Bronchial epithelial cell (primary cell): ENCODE results near the gene C1QTNF3. TPM values are rescaled to one million over a fixed set of nuclear protein-coding genes. Genes with fewer than 3 reads are reported as not detected.
A peak's percentile ranks its signal among the peaks of the same experiment; 100 is the strongest.

ENCODE experiments used
- DNase-seq: peaks from one replicate; pipeline ENCODE4 v3.0.0-alpha.2; 2010; ENCODE audit warnings: low read depth
- FAIRE-seq: peaks from 2 replicates; lab custom pipeline; 2011; peaks lifted over from hg19 to GRCh38; lab: Jason Lieb, UNC
- H3K27me3 ChIP-seq: 2 replicates; pipeline ENCODE4 v1.5.1; 2011; ENCODE audit warnings: low read length; ENCODE audit not compliant: control insufficient read depth, insufficient read depth
- H3K36me3 ChIP-seq: 2 replicates; pipeline ENCODE4 v1.5.1; 2011; ENCODE audit warnings: low read length; ENCODE audit not compliant: control insufficient read depth, insufficient read depth
- H3K4me3 ChIP-seq: 2 replicates; pipeline ENCODE4 v1.5.1; 2011; ENCODE audit warnings: mild to moderate bottlenecking, low read depth, low read length, control low read depth
- total RNA-seq: library from RNA; depleted of rRNA; stranded (reverse); fragments of >200 nt; gene quantifications from 2 replicates; pipeline ENCODE4 v1.2.1, GENCODE V29; 2014
- TF ChIP-seq, protein P1 (sequence below): IDR thresholded peaks from 2 replicates; pipeline ENCODE4 v1.5.1; 2011; ENCODE audit warnings: mild to moderate bottlenecking, moderate library complexity, low read length, control low read depth, inconsistent platforms; ENCODE audit not compliant: insufficient read depth, severe bottlenecking

Gene C1QTNF3
- total RNA-seq, 1 donor from 2014 or later = 0.26 TPM

DNA sequence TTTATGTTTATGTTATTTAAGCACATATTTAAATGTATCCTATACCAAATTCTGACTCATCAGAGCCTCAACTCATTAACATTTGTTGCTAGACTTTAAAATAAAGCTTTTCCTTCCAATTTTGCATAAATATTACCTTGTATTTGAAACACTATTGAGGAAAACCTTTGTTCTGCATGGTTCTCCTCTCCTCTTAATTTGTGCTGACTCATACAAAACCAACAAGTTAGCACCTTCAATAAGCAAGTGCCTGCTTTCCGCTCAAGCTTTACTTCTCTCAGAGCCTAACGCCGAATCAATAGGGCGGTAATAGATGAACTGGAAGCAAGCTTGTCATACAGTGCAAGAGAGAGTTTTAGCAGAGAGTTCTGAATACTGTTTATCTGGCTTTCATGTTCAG lies 43.0 kb downstream of the C1QTNF3 start:
- Histone ChIP-seq H3K4me3 (no peak overlapping the region), H3K36me3 (no peaks in the 10 kb centered on the region), H3K27me3 (no peaks in the 10 kb centered on the region)
- TF ChIP-seq, protein P1, sequence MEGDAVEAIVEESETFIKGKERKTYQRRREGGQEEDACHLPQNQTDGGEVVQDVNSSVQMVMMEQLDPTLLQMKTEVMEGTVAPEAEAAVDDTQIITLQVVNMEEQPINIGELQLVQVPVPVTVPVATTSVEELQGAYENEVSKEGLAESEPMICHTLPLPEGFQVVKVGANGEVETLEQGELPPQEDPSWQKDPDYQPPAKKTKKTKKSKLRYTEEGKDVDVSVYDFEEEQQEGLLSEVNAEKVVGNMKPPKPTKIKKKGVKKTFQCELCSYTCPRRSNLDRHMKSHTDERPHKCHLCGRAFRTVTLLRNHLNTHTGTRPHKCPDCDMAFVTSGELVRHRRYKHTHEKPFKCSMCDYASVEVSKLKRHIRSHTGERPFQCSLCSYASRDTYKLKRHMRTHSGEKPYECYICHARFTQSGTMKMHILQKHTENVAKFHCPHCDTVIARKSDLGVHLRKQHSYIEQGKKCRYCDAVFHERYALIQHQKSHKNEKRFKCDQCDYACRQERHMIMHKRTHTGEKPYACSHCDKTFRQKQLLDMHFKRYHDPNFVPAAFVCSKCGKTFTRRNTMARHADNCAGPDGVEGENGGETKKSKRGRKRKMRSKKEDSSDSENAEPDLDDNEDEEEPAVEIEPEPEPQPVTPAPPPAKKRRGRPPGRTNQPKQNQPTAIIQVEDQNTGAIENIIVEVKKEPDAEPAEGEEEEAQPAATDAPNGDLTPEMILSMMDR = no peak
- FAIRE-seq = no peak
- no peak for DNase-seq

DNA sequence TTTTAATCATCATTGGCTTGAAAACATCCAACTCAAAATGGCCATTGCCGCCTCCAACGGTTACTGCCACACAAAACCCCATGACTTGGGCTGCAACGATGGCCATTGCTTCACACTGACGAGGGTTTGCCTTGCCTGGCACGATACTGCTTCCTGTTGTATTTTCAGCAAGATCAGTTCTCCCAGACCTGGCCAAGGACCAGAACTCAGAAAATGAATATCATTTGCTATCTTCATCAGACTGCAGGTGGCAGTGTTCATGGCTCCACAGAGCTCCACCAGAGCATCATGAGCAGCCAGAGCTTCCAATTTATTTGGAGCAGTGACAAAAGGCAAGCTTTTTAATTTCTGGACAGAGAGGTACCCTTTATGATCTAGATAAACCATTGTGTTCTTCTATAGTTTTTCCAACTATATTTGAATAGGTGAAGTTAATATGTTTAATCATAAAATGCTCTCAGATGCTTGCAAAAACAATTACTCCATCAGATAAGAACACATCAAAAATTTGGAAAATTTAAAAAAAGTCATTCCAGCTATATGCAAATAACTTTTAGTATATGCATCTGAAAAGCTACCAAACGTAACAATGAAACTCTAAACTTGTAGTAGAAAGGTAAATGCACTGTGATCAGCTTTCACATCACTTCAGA lies 45.6 kb downstream of the C1QTNF3 start:
- no peaks in the 10 kb centered on the region for H3K36me3 ChIP-seq
- TF ChIP-seq, protein P1 = peak; percentile 69
- DNase-seq (peak; percentile 70), FAIRE-seq (no peak)
- H3K27me3 ChIP-seq = no peaks in the 10 kb centered on the region
- H3K4me3 ChIP-seq = no peak overlapping the region

DNA sequence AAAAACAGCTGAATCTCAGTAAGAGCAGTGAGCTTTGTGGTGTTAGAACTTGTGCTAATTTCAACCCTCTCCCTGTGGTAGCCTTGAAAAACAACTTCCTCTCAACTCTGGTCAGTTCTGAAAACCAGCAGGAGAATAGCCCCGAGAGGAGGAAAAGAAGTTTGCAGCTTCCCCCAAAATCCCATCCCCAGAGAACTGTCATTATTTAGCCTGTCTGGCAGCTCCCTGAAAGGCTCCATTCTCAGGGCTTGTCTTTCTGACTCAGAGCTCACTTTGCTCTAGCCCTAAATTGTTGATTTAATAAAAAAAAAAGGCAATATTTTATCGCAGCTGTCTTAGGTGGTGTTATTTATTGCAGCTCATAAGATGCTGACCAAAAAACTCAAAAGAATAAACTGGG lies 47.1 kb downstream of the C1QTNF3 start:
- FAIRE-seq (no peak), DNase-seq (no peak)
- Histone ChIP-seq H3K36me3 (no peaks in the 10 kb centered on the region), H3K27me3 (no peaks in the 10 kb centered on the region), H3K4me3 (no peak overlapping the region)
- TF ChIP-seq, protein P1 = no peak

DNA sequence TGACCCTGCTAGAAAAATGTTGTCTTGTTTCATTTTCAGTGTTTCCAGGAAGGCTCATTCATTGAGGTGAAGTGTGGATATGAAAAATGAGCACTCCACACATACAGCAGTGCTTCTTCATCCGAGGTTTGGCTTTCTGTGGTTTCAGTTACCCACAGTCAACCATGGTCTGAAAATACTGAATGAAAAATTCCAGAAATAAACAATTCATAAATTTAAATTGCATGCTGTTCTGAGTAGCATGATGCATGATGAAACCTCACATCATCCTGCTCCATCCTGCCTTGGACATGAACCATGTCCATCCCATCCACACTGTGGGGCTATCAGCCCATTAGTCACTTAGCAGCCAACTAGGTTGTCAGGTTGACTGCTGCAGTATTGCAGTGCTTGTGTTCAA lies 48.2 kb downstream of the C1QTNF3 start:
- FAIRE-seq (no peak), DNase-seq (peak; percentile 35)
- TF ChIP-seq, protein P1 = no peak
- Histone ChIP-seq H3K36me3 (no peaks in the 10 kb centered on the region), H3K4me3 (no peak overlapping the region), H3K27me3 (no peaks in the 10 kb centered on the region)

DNA sequence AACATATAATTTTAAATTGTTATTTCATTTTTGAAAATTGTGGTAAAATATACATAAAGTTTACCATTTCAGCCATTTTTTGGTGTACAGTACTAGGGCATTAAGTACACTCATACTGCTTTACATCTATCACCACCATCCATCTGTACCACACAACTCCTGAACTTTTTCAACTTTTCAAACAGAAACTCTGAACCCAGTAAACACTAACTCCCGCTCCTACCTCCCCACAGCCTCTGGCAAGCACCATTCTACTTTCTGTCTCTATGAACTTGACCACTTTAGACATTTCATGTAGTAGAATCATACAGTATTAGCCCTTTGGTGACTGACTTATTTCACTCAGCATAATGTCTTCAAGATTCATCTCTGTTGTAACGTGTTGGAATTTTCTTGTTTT lies 50.1 kb downstream of the C1QTNF3 start:
- FAIRE-seq = no peak

More for the DNA sequence above, 50.1 kb downstream of the C1QTNF3 start:
- DNase-seq = no peak
- H3K36me3 ChIP-seq = no peaks in the 10 kb centered on the region
- H3K27me3 ChIP-seq = no peaks in the 10 kb centered on the region
- H3K4me3 ChIP-seq = no peak overlapping the region
- TF ChIP-seq, protein P1 = no peak
